Nasal cavity respiratory epithelium epithelial cell of viscerocranial mucosa (primary cell): Measurements from ENCODE around the gene L2HGDH. TPM values are rescaled to one million over a fixed set of nuclear protein-coding genes. Genes with fewer than 3 reads are reported as not detected.

ENCODE experiments used
- total RNA-seq: library from RNA; depleted of rRNA; stranded (reverse); fragments of >200 nt; gene quantifications from 2 replicates; pipeline ENCODE4 v1.2.3, GENCODE V29; 2014

L2HGDH gene
- total RNA-seq: 13.7 and 19.1 TPM in 2 replicates

DNA sequence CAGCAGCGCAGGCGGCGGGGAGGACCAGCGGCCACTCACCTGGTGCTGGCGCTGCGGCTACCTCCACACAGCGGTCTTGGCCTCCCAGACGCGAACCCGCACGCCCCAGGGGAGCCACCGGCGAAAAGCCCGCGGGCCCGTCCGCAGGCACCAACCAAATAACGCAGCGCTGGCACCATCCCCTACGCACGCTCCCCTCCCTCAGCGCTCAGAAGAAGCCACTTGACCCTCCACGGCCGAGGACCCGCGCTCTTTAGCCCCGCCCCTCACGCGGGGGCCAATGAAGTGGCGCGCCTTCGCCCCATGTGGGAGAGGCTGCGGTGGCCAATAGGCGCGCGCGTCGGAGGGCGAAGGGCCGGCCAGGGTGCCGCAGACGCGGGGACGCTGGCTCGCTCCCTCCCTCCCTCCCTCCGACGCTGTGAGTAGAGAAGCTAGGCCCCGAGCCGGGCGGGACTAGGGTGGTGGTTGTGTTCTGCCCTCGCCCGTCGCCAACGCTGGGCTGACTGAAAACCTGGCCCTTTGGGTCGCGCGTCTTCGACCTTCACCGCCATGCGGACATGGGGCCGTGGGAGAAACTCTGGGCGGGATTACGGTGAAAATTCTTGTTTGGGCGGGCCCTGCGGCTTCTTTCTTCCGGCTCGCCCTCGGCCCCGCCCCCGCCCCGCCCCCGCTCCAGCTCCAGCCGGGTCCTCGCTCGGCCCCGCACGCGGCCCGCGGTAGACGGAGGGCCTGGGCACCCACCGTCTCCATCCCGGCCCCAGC, at the start of gene L2HGDH, which contains the start of gene DMAC2L:
Gene L2HGDH, minus strand, starts transcription at position 258 of the 762 bp plus-strand sequence. Its CDS starts 79 bp downstream, at position 179.
Gene DMAC2L, plus strand, starts transcription at position 353 of the 762 bp plus-strand sequence. CDS start 9,164 bp downstream, outside the sequence.

DNA sequence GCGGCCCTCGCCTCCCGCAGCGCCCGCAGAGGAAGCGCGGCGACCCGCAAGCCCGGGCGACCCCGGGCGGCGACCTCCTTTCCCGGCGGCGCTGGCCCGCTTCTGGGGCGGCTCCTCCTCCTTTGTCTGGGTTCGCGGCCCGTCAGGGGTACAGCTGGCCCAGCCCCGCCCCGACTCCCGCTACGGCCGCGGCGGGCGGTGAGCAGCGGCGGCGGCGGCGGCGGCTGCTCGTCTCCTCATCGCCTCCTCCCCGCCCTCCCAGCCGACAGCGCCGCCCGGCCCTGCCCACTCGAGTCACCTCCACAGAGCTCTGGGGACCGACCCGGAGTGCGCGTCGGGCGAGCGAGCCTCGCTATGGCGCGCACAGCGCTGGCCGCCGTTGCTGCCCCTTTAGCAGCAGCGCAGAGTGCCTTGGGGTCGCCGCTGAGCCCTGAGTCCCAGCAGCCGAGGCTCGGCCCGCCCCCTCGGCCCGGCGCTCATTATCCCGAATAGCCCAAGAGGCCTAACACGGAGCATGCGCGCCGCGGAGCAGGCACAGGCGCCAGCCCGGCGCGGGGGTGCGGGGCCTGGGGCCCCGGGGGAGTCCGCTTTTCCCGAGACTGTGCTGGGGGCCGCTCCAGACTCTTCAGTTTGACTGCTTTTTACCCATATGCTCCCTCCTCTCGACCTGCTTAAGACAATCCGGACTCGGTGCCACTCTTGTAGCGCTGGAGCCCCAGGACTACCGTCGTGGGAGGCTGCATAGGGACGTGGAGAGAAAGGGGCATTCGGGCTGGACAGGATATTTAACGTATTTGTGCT, 80.4 kb downstream of the L2HGDH start, which contains the start of gene SOS2:
Gene SOS2, minus strand, starts transcription at position 104 of the 801 bp plus-strand sequence. CDS start 295 bp downstream, outside the sequence.

Other genes starting within 250 kb of the L2HGDH start
- 8.0 and 8.9 TPM in 2 replicates for gene VCPKMT, start 195.7 kb downstream of the L2HGDH start, total RNA-seq
- gene SOS2, start 80.7 kb downstream of the L2HGDH start, total RNA-seq: 24.3 and 39.2 TPM in 2 replicates
- 5.8 and 9.6 TPM in 2 replicates for gene DMAC2L, start 95 bp upstream of the L2HGDH start, total RNA-seq
- 3.8 and 18.1 TPM in 2 replicates for gene CDKL1, start 84.7 kb upstream of the L2HGDH start, total RNA-seq
- gene MAP4K5, start 220.3 kb upstream of the L2HGDH start, total RNA-seq: 31.4 and 51.8 TPM in 2 replicates
- gene ATL1, start 247.9 kb upstream of the L2HGDH start, total RNA-seq: under 0.01 and 0.36 TPM in 2 replicates